Measurements from ENCODE around the gene IL18BP.

- TF ChIP-seq, protein P1, sequence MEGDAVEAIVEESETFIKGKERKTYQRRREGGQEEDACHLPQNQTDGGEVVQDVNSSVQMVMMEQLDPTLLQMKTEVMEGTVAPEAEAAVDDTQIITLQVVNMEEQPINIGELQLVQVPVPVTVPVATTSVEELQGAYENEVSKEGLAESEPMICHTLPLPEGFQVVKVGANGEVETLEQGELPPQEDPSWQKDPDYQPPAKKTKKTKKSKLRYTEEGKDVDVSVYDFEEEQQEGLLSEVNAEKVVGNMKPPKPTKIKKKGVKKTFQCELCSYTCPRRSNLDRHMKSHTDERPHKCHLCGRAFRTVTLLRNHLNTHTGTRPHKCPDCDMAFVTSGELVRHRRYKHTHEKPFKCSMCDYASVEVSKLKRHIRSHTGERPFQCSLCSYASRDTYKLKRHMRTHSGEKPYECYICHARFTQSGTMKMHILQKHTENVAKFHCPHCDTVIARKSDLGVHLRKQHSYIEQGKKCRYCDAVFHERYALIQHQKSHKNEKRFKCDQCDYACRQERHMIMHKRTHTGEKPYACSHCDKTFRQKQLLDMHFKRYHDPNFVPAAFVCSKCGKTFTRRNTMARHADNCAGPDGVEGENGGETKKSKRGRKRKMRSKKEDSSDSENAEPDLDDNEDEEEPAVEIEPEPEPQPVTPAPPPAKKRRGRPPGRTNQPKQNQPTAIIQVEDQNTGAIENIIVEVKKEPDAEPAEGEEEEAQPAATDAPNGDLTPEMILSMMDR (IDR thresholded peaks at IDR 0.05; ENCODE audit: extremely low read depth in 1 of 2, insufficient read depth in 1 of 2, low read depth in 1 of 2, low read length in 2 of 2) = no peak
- TF ChIP-seq JUN (IDR thresholded peaks at IDR 0.05; ENCODE audit: borderline replicate concordance, insufficient read depth, insufficient read length, low read depth) (no peak), EZH2 (IDR thresholded peaks at IDR 0.05; ENCODE audit: borderline replicate concordance, low read depth, low read length, severe bottlenecking) (no peak), FOS (IDR thresholded peaks at IDR 0.05; ENCODE audit: borderline replicate concordance, insufficient read depth, low read length) (no peak)
- TF ChIP-seq, protein P2, sequence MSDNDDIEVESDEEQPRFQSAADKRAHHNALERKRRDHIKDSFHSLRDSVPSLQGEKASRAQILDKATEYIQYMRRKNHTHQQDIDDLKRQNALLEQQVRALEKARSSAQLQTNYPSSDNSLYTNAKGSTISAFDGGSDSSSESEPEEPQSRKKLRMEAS (IDR thresholded peaks at IDR 0.05; ENCODE audit: insufficient read depth, insufficient read length) = no peak
Measured at GRCh38 chr11:71976551-71976950, 22.2 kb upstream of the IL18BP start.
